Dedifferentiated amniotic fluid mesenchymal stem cell (primary cell): ENCODE results near the gene TMEM209.
"Not testable (repeated sequence)": the region's sequence is repeated elsewhere in the genome, so short reads cannot be mapped to it uniquely, and the experiment has no call there.

ENCODE experiments used
- DNase-seq: peaks from one replicate; pipeline ENCODE4 v3.0.0-alpha.2; 2016; ENCODE audit errors: extremely low spot score

TMEM209 gene

DNA sequence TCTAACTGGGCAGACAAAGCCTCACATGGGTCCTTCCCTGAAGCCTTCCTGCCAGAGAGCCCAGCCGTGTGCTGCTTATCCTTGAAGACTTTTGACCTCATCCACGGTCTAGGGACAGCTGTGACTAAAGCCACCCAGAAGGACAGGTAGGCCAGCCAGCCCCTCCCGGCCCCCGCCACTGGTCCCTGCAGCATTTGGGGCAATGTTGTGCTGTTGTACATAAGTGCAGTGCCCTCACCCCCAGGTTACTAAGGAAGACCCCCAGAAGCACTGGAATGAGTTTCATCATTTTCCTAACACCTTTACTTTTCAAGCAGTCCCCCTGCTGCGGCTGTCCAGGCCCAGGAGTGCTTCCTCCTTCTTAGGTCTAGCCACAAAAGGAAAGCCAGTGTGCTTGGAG is 43.0 kb downstream of the TMEM209 start:
- no peak for DNase-seq

DNA sequence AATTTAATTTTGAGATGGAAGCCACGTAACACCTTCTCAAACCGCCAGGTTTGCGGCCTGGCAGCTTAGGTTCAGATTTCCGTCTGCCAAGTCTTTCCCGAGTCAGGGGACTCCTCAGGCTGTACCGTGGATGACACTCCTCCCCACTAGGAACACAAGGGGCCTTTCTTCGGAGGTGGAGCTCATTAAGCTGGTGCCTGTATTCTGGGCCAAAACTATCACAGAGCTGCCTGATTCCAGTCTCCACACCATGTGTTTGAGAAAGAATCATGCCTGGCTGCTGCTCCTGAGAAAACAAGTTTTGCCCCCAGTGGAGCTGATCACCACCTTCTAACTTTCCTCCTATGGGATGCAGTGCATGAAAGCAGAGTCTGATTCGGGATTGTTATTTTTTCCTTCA is 44.8 kb downstream of the TMEM209 start:
- no peak for DNase-seq

DNA sequence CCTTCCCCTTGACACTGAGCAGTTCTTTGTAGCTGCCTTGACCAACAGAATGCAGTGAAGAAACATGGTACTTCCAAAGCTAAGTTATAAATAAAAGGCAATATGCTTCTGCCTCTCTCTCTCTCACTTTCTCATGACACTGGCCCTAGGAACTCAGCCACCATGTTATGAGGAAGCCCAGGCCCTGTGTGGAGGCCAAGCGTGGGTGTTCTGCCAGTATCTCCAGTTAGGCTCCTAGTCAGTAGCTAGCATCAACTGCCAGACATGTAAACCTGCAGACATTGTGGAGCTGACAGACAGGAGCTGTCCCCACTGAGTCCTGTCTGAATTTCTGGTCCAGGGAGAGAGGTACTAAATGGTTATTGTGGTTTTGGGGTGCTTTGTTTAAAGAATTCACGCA is 45.2 kb downstream of the TMEM209 start:
- no peak for DNase-seq

DNA sequence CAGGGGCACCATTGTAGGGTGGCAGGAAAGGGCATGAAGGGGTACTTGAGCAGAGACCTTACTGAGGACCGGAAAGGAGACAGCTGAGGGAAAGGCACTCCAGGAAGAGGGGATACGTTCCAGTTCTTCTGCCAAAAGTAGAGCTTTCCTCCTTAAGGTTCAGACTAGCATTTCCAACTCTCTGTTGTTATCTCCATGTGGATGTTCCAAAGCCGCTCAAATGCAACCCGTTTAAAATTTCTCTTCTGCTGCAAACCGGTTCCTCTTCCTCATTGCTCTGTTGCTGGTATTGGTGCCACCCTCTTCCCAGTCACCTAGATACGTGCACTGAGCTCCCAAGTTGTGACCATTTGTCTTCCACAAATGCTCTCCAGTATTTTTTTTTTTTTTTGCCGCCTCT is 47.5 kb downstream of the TMEM209 start:
- DNase-seq: no peak

DNA sequence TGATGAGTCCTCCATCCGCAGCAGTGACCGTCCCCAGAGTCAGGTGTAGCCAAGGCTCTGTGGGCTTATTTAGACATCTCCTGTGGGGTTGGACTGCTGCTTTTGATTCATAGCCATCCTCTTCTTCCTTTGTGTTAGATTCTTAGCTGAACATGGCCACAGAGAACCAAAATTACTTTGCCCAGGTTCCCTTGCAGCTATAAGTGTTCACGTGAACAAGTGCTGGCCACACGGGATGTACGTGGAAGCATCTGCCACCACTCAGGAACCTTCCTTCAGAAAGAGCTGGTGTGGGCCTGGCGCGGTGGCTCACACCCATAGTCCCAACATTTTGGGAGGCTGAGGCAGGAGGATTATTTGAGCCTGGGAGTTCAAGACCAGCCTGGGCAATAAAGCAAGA is 49.1 kb downstream of the TMEM209 start:
- DNase-seq: no peak

DNA sequence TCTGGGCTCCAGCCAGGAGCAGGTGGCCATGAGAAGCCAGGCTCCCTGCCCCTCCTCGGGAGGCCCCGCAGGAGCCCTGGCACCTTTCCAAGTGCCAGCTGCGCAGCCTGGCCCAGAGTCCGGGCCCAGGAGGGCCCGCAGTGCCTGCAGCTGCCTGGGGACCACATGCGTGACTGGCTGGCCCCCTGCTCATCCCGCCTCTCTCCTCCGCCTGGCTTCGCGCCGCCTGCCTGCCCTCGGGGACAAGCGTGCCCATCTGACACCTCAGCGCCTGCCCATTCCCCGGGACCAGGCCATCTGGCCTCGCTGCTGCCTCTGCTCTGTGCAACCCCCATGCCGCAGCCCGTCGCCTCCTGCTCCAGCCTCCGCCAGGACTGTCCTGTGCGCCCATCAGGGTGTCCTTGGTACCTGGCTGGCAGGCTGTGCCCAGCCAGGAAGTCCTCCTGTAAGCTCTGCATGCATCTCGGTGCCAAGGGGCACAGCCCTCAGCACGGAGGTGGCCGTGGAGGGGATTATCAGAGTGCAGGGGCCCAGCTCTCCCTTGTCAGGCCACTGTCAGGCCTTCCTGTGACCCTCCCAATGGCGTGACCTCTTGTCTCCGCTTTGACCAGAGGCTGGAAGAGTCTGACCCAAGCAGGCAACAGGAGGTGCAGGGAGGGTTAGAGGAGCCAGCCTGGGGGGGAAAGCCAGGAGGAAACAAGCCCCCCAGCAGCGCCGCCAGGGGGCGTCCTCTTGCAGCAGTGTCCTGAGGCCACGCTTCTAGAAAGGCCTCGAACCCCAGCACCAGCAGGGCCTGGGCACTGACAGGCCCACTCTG is 50.5 kb downstream of the TMEM209 start:
- no peak for DNase-seq

DNA sequence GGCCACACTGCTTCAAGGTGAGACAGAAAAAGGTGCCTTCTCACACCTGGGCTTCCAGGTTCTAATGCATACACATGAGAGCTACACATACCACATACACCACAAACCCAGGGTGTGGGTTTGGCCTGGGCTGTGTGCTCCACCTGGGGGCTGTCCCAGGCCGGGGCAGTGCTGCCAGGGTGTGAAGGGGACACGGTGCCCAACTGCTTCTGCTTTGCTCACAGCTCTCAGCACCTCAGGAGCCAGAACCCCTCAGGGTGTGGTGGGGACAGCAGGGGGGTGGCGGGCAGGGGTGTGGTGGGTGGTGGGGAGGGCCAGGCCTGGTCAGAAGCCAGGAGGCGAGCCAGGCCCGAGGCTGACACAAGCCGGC is 51.1 kb downstream of the TMEM209 start:
- no peak for DNase-seq

DNA sequence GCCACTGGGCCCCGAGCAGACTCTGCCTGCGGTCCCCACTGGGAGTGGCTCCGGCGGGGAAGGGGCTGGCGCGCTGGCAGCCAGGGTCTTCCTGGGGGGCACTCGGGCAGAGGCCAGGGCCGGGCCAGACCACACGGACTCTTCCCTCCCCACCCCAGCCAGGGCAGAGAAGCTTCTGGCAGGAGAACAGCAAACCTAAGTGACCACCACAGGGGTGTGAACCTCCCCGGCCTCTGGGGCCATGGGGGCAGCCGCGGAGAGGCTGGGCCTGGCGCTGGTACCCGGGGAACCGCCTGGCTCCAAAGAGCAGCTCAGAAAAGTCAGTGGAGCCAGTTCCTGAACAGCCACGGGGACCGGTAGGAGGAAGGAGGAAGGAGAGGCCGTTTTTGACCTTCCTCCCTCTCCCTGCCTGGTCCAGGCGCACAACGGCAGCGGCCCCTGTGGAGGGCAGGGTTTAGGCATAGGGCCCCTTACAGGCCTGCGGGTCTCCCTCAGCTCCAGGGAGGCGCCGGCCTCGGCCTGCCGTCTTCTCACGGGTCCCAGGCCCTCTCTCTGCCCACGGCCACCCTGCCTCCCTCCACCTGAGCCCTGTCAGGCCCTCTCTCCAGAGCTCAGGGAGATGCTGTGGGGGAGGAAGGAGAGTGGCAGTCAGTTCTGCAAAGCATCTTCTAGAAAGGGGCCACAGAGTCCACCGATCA is 51.8 kb downstream of the TMEM209 start:
- DNase-seq: no peak

DNA sequence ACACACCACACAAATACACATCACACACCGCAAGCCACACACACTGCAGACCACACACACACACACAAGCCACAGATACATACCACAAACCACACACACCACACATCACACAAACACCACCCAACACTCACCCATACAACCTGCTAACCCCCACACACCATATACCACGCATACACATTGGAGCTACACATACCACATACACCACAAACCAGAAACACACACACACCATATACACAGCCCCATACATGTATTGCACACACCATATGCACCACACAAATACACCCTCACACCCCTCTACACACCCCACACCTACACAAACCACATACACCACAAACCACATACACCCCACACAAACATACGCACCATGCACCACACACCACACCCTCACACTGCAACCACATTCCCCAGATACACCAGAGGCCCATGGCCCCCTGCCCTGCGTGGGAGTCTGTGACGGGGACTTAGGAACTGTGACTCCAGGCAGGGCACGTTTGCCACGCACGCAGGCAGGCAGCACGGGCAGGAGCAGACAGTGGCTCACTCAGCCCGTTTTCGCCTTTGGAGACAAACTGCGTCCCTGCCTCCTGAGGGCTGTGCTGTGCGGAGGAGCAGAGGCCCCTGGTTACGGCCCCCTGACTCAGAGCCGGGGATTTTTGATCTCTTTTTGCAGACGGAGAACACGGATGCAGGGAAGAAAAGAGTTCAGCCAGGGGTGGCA is 52.6 kb downstream of the TMEM209 start:
- no peak for DNase-seq

DNA sequence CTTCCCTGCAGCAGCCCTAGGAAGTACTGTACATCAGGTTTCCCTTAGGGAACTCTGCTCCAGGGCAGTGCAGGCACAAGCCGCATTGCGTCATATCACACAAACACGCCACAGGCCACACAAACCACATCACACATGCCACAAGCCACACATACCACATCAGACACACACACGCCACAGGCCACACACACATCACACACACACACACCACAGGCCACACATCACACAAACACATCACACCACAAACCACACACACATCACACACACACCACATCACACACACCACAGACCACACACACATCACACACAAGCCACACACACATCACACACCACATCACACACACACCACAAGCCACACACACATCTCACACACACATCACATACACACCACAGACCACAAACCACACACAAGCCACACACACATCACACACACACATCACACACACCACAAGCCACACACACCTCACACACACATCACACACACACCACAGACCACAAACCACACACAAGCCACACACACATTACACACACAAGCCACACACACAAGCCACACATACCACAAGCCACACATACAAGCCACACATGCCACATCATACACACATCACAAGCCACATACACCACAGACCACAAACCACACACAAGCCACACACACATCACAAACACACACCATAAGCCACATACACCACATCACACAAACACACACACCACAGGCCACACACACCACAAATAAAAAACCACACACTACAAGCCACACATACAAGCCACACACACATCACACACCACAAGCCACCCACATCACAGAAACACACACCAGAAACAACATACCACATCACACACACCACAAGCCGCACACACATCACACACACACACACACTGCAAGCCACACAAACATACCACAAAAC is 53.4 kb downstream of the TMEM209 start:
- no peak for DNase-seq

DNA sequence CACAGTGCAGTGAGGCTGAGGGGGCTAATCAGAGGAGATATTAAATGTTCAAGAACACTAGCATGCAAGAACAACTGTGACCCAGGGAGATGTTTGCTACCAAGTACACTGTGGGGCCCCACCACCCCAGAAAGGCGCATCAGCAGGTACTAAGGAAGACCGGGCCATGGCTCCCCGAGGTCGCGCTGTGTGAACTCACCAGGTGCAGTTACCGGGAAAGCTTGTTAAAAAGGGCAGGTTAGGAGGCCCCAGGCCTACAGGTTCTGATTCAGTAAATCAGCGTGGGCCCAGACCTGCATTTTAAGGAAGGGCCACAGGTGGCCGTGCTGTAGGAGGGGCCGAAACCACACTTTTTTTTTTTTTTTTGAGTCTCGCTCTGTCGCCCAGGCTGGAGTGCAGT is 54.6 kb downstream of the TMEM209 start:
- DNase-seq: no peak

DNA sequence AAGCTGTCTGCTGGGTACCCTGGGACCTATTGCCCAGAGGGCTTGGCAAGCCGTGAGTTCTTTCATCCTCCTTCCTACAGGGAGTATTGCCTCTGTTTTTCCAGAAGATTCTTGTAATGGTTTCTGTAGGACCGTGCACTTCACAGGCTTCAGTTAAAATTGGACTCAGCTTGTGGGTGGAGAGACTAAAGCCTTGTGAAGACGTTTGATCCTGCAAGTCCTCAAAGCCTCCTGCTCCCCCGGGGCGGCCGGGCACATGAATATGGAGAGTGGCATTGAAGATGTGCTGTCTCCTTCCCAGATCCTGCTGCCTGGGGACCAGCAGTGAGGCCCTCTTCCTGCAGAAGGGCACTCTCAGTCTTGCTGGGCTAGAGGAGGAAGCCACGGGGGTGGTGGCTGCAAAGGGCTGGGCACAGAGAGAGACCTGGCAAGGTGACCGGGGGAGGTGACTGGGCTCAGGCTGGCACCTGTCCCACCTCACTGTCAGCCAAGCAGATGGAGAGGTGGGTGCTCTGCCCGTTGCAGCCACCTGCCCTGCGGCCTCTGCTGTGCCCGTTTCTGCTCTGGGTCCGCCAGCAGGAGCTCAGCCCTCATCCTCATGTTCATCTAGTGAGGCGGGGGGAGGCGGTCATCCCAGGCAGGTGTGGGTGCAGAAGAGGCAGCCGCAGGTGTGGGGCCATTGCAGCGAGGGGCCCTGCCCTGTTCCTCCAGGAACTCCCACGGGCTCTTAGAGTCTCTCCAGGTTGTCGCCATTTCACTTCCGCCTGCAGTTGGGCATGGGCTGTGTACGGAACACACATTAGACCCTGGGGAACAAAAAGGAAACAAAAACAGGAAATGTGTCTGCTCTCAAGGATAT is 55.7 kb downstream of the TMEM209 start:
- DNase-seq: no peak

DNA sequence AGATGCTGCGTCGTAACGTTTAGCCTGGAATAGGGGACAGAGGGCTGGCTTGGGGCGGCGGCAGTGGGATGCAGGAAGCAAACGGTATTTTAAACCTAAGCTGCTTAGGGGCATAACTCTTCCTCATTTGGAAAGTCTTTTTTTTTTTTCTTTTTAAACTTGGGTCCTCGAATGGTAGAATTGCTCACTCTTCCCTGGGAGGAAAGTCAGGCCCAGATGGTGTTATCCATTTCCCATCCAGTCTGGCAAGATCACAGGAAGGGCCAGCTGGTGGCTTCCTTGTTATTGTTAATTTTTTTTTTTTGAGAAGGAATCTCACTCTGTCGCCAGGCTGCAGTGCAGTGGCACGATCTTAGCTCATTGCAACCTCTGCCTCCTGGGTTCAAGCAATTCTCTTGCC is 56.6 kb downstream of the TMEM209 start:
- no peak for DNase-seq

DNA sequence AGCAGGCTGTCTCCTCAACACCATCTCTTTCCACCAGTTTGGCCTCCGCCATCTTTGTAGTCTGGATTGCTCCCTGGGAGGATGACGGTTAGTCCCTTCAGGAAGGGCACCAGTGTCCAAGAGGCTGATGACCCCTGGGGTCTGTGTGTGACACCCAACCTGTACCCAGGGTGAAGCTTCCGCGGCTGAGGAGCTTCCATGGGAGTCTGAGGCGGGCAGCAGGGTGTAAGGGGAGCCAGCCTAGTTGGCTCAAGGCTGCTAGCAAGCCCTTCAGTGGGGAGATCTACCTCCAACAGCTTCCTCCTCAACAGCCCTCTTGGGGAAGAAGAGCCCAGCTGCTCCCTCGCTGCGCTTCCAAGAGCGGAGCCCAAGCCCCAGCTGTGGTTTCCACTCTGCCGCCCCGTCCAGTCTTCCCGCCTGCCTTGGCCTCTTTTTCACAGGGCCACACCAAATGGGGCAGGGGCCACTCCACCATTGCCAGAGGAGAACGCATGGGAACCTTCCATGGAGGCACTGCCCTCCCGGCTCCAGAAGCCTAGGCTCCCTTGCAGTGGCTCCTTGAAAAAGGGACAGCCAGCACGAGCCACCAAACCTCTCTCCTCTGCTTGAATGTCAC is 57.4 kb downstream of the TMEM209 start:
- DNase-seq: no peak

DNA sequence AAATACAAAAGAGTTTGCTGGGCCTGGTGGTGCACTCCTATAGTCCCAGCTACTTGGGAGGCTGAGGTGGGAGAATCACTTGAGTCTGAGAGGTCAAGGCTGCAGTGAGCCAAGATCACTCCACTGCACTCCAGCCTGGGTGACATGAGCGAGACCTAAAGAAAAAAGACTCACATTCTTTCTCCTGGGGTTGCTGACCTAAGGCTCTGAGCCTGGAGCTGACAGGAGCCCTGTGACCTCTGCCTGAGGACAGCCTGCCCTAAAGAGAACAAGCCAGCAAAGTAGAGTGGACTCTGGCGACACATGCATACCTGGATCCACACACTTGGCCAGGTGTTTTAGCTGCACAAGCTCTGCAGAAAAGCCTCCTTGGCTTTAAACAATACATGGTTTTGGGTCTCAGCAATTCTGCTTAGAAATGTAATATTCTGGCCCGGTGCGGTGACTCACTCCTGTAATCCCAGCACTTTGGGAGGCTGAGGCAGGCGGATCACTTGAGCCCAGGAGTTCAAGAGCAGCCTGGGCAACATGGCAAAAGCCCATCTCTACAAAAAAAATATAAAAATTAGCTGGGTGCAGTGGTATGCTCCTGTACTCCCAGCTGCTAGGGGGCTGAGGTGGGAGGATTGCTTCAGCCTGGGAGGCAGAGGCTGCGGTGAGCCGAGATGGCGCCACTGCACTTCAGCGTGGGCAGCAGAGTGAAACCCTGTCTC is 58.4 kb downstream of the TMEM209 start:
- DNase-seq: no peak

DNA sequence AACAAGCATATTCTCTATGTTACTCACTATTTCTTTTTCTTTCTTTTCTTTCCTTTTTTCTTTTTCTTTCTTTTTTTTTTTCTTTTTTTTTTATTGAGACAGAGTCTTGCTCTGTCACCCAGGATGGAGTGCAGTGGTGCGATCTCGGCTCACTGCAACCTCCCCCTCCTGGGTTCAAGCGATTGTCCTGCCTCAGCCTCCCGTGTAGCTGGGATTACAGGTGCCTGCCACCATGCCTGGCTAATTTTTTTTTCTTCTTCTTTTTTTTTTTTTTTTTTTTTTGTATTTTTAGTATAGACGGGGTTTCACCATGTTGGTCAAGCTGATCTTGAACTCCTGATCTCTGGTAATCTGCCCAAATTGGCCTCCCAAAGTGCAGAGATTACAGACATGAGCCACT is 59.1 kb downstream of the TMEM209 start:
- DNase-seq: not testable (repeated sequence)

DNA sequence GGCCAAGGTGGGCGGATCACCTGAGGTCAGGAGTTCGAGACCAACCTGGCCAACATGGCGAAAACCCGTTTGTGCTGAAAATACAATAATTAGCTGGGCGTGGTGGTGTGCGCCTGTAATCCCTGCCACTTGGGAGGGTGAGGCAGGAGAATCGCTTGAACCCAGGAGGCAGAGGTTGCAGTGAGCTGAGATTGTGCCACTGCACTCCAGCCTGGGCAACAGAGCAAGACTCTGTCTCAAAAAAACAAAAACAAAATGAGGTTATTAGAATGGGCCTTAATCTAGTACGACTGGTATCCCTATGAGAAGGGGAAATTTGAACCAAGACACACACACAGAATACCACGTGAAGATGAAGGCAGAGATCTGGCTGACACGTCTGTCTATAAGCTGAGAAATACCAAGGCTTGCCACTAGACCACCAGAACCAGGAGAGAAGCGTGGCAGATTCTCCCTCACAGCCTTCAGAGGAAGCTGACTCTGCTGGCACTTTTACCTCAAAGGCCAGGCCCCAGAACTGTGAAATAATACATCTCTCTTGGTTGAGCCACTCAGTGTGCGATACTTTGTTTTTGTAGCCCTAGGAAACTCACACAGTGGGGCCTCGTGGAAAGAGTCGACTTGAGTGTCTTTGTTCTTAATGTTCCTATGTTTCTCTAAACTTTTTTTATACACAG is 59.6 kb downstream of the TMEM209 start:
- no peak for DNase-seq

DNA sequence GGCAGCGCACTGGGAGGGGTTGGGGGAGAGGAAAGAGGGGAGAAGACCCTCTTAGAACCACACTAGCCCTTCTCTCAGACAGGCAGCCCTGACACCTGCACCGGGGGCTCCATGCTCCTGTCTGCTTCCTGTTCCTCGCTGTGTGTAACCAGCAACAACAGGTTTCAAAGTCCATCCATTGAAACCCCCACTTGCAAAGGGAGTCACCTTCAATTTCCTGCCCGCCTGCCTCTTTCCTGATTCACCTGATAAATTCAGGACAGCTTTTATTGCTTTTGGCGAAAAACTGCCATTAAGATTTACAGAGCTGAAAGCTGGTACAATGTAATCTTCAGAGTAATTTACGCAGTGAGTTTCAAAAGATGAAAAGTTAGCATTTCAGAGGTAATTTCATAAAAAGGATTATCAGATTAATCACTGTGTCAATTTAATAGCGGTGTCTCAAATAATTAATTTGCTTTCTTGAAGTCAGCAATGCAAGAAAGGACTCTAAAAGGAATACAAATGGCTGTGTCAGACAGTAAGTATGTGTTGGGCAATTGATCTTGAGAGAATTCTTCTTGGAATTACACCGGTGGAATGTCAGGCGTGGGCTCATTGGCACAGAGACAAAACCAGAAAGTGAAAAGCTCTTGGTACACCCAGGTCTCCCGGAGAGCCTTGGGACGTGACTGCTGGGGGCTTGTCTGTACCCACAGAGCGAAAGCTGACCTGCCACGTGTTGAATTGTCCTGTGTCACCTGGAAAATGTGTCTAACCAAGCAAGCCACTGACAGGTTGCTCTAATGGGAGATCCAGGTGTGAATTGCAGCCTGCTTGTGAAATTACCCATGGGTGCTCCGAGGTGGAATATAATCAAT is 60.7 kb downstream of the TMEM209 start:
- DNase-seq: peak; percentile 34
